IMR-90 (cell line): ENCODE data around the gene CDH13. TPM values are rescaled to one million over a fixed set of nuclear protein-coding genes. Genes with fewer than 3 reads are reported as not detected.

Experiments
- ATAC-seq: fragments of 200-7000 bp; cut with Tn5 transposase; 2 replicates; pipeline ENCODE4 v1.9.1; 2020; ENCODE audit warnings: low read depth, mild to moderate bottlenecking, moderate library complexity
- BruUV-seq: library from RNA; stranded (reverse); fragments of 400-500 nt; replicated peaks from 2 replicates; lab custom pipeline; 2021; lab: Mats Ljungman, UMichigan
- CTCF ChIA-PET: fragments of 300-600 bp; formaldehyde crosslinking; extraction: SDS; loops from one replicate; lab custom pipeline; 2021; ENCODE audit warnings: antibody characterized with exemption; lab: Yijun Ruan, JAX
- POLR2A ChIA-PET: fragments of 300-600 bp; sonication (Branson Sonifier 250); formaldehyde crosslinking; loops from one replicate; lab custom pipeline; 2022; ENCODE audit warnings: antibody characterized with exemption; ENCODE audit not compliant: unreplicated experiment; lab: Charles Lee
- DNase-seq: peaks from one replicate; pipeline ENCODE4 v3.0.0; 2013
- H2AFZ ChIP-seq: replicated peaks from 2 replicates; pipeline ENCODE3; 2013; ENCODE audit warnings: low read length, mild to moderate bottlenecking; ENCODE audit not compliant: poor library complexity
- H2AK5ac ChIP-seq: 2 replicates; pipeline ENCODE4 v1.6.1; 2013; ENCODE audit warnings: low read depth, low read length, inconsistent platforms
- H2AK9ac ChIP-seq: replicated peaks from 2 replicates; pipeline ENCODE3; 2013; ENCODE audit warnings: mild to moderate bottlenecking, low read depth, low read length, moderate library complexity; ENCODE audit not compliant: poor library complexity
- H2BK120ac ChIP-seq: 2 replicates; pipeline ENCODE4 v1.6.1; 2013; ENCODE audit warnings: low read depth, low read length, inconsistent platforms
- H2BK15ac ChIP-seq: 3 replicates; pipeline ENCODE4 v1.6.1; 2013; ENCODE audit warnings: low read depth, low read length, inconsistent platforms
- H2BK20ac ChIP-seq: 2 replicates; pipeline ENCODE4 v1.6.1; 2013; ENCODE audit warnings: low read depth, mild to moderate bottlenecking, inconsistent platforms, low read length, moderate library complexity
- H2BK5ac ChIP-seq: 2 replicates; pipeline ENCODE4 v1.6.1; 2013; ENCODE audit warnings: mild to moderate bottlenecking, low read depth, low read length, inconsistent platforms; ENCODE audit not compliant: poor library complexity, severe bottlenecking
- H3K14ac ChIP-seq: replicated peaks from 2 replicates; pipeline ENCODE4 v1.6.1; 2013; ENCODE audit warnings: low read depth, low read length, inconsistent platforms
- H3K18ac ChIP-seq: 2 replicates; pipeline ENCODE4 v1.6.1; 2013; ENCODE audit warnings: low read depth, low read length, control low read depth
- H3K23ac ChIP-seq: 2 replicates; pipeline ENCODE4 v1.6.1; 2013; ENCODE audit warnings: low read depth, low read length, inconsistent platforms
- H3K27ac ChIP-seq: 2 replicates; pipeline ENCODE4 v1.5.1; 2013; ENCODE audit warnings: mild to moderate bottlenecking, control low read depth, low read length; ENCODE audit not compliant: insufficient read depth
- H3K27me3 ChIP-seq: 2 replicates; pipeline ENCODE4 v1.6.1; 2013; ENCODE audit warnings: low read length; ENCODE audit not compliant: control insufficient read depth, insufficient read depth
- H3K36me3 ChIP-seq: 2 replicates; pipeline ENCODE4 v1.6.1; 2013; ENCODE audit warnings: low read length, mixed read lengths; ENCODE audit not compliant: control insufficient read depth, insufficient read depth
- H3K4ac ChIP-seq: 2 replicates; pipeline ENCODE4 v1.6.1; 2013; ENCODE audit warnings: low read depth, low read length, inconsistent platforms
- H3K4me1 ChIP-seq: 2 replicates; pipeline ENCODE4 v1.6.1; 2013; ENCODE audit warnings: low read length, mixed read lengths; ENCODE audit not compliant: control insufficient read depth, insufficient read depth
- H3K4me2 ChIP-seq: 2 replicates; pipeline ENCODE4 v1.6.1; 2013; ENCODE audit warnings: low read depth, mild to moderate bottlenecking, control low read depth, low read length, moderate library complexity
- H3K4me3 ChIP-seq: 2 replicates; pipeline ENCODE4 v1.5.1; 2013; ENCODE audit warnings: low read depth, mild to moderate bottlenecking, control low read depth, low read length, moderate library complexity; ENCODE audit not compliant: insufficient read depth
- H3K56ac ChIP-seq: 2 replicates; pipeline ENCODE4 v1.6.1; 2013; ENCODE audit warnings: low read length, inconsistent platforms; ENCODE audit not compliant: insufficient read depth; ENCODE audit errors: extremely low read depth
- H3K79me1 ChIP-seq, 2 experiments: 2 replicates each; pipeline ENCODE4 v1.6.1; 2013; ENCODE audit warnings: low read length in 2 of 2, inconsistent platforms in 1 of 2, low read depth in 1 of 2
- H3K9ac ChIP-seq: 2 replicates; pipeline ENCODE4 v1.6.1; 2013; ENCODE audit warnings: low read depth, low read length, control low read depth
- H3K9me1 ChIP-seq: 2 replicates; pipeline ENCODE4 v1.6.1; 2013; ENCODE audit warnings: low read length, inconsistent platforms; ENCODE audit not compliant: insufficient read depth
- H3K9me3 ChIP-seq: 2 replicates; pipeline ENCODE4 v1.6.1; 2013; ENCODE audit warnings: low read length; ENCODE audit not compliant: control insufficient read depth, insufficient read depth
- H4K20me1 ChIP-seq: 2 replicates; pipeline ENCODE4 v1.6.1; 2013; ENCODE audit warnings: low read length, inconsistent platforms; ENCODE audit not compliant: insufficient read depth
- H4K5ac ChIP-seq: 2 replicates; pipeline ENCODE4 v1.6.1; 2013; ENCODE audit warnings: mild to moderate bottlenecking, low read depth, low read length, control low read depth
- H4K8ac ChIP-seq, 2 experiments: 2 replicates each; pipeline ENCODE4 v1.6.1; 2013; ENCODE audit warnings: low read depth in 2 of 2, low read length in 2 of 2, control low read depth in 1 of 2, inconsistent platforms in 1 of 2
- H4K91ac ChIP-seq: 2 replicates; pipeline ENCODE4 v1.6.1; 2013; ENCODE audit warnings: low read depth, low read length, inconsistent platforms; ENCODE audit not compliant: insufficient read depth
- BHLHE40 ChIP-seq: fragments of 150-350 bp; IDR thresholded peaks from 2 replicates; pipeline ENCODE4 v1.6.1; 2016; ENCODE audit warnings: mild to moderate bottlenecking, low read depth, low read length
- CEBPB ChIP-seq: IDR thresholded peaks from 2 replicates; pipeline ENCODE4 v1.6.1; 2012; ENCODE audit warnings: low read depth, low read length, improper control_type of control experiment
- FOS ChIP-seq: fragments of 150-350 bp; IDR thresholded peaks from 2 replicates; pipeline ENCODE4 v1.6.1; 2016; ENCODE audit warnings: low read depth, low read length
- MXI1 ChIP-seq: IDR thresholded peaks from 2 replicates; pipeline ENCODE4 v1.6.1; 2012; ENCODE audit warnings: low read depth, mild to moderate bottlenecking, low read length, moderate library complexity, borderline replicate concordance
- POLR2A ChIP-seq: IDR thresholded peaks from 2 replicates; pipeline ENCODE4 v1.6.1; 2012; ENCODE audit warnings: mild to moderate bottlenecking, low read depth, low read length
- RAD21 ChIP-seq: IDR thresholded peaks from 2 replicates; pipeline ENCODE4 v1.6.1; 2012; ENCODE audit warnings: low read length, improper control_type of control experiment
- RCOR1 ChIP-seq: IDR thresholded peaks from 2 replicates; pipeline ENCODE4 v1.6.1; 2012; ENCODE audit warnings: mild to moderate bottlenecking, low read length, improper control_type of control experiment; ENCODE audit not compliant: insufficient replicate concordance
- SMC3 ChIP-seq: fragments of 150-350 bp; IDR thresholded peaks from 2 replicates; pipeline ENCODE4 v1.6.1; 2016; ENCODE audit warnings: low read depth, mild to moderate bottlenecking, antibody characterized with exemption, low read length, moderate library complexity
- WGBS, 2 experiments: methylation state at CpG; one replicate each; pipeline versions ENCODE4 v1.1.5 to v1.1.7; 2013; ENCODE audit warnings: missing lambda C conversion rate in 2 of 2; ENCODE audit not compliant: insufficient read length in 1 of 2; ENCODE audit errors: extremely low coverage in 2 of 2; 5-methylcytosine and 5-hydroxymethylcytosine counted together
- dilution Hi-C: fragments of 300-500 bp; cut with HindIII; formaldehyde crosslinking; loops from one replicate; pipeline ENCODE4 v1.14.3; 2018; ENCODE audit warnings: low sequenced_read_pairs; ENCODE audit not compliant: unreplicated experiment
- in situ Hi-C: fragments of 300-500 bp; cut with MboI; formaldehyde crosslinking; loops from 3 replicates; pipeline ENCODE4 v1.14.3; 2019; ENCODE audit warnings: low sequenced_read_pairs, inconsistent platforms, mixed read lengths
- intact Hi-C: fragments of 100-400 bp; cut with micrococcal nuclease; formaldehyde crosslinking; loops from 2 replicates; pipeline ENCODE4 v1.10.0; 2022
- polyA plus RNA-seq, 3 experiments: library from polyadenylated mRNA; depleted of rRNA; stranded (reverse); fragments of >200 nt; gene quantifications; 2 replicates each; pipeline ENCODE4 v1.2.3, GENCODE V29; 2012; ENCODE audit warnings: low replicate concordance in 1 of 3
- total RNA-seq: library from RNA; depleted of rRNA; stranded (reverse); fragments of >200 nt; gene quantifications from 2 replicates; pipeline ENCODE4 v1.2.3, GENCODE V29; 2012
- TF ChIP-seq, protein P1 (sequence below): fragments of 150-350 bp; IDR thresholded peaks from 2 replicates; pipeline ENCODE4 v1.6.1; 2016; ENCODE audit warnings: low read depth, mild to moderate bottlenecking, low read length, moderate library complexity, borderline replicate concordance

The CDH13 gene
- total and polyA plus RNA-seq, 2 of the 4 experiments (the other 2 are of a cell fraction), result 61.6 to 74.7 TPM

DNA sequence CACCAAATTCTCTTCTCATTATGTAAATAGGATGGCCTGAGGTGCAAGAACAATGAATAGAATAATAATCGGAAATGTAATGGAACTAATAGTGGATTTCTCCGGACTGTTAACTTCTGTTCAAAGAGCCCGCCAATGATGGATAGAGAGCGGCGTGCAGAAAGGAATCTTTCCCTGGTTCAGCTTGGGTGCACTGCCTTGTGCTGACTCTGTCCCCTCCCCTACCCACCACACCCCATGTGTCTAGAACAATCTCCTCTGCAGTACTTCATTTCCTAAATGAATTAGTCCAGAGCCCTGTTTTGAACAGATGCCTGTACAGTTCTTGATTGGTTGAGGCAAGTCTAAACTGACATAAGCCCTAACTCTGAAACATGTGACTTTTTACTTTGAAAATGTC is 125.4 kb downstream of the CDH13 start:
- Histone ChIP-seq H3K4me3 (no peak overlapping the region), H3K27ac (no peak overlapping the region), H4K5ac (no peak overlapping the region), H3K14ac (no peak overlapping the region), H2BK15ac (no peak overlapping the region), H4K91ac (no peak overlapping the region), H2AFZ (no peak overlapping the region), H3K9me1 (peaks cover 10% of the 10 kb centered on the region; the same call in 1 of the 2 replicates), H3K4me2 (no peak overlapping the region), H2BK20ac (no peak overlapping the region), H2BK5ac (no peak overlapping the region), H3K56ac (no peak overlapping the region), H3K9ac (no peak overlapping the region), H4K20me1 (no peaks in the 10 kb centered on the region), H3K9me3 (no peaks in the 10 kb centered on the region), H2AK5ac (no peak overlapping the region), H4K8ac (no peak overlapping the region), H2AK9ac (no peak overlapping the region), H2BK120ac (no peak overlapping the region), H3K23ac (no peak overlapping the region), H3K18ac (no peak overlapping the region), H3K36me3 (no peaks in the 10 kb centered on the region), H3K79me1 (peaks cover 5 to 55% of the 10 kb centered on the region in 2 experiments; a peak in 3 of 4 replicates), H3K4ac (no peak overlapping the region), H3K4me1 (peaks cover 8% of the 10 kb centered on the region), H3K27me3 (no peaks in the 10 kb centered on the region)
- POLR2A ChIA-PET, result no interaction called here
- intact Hi-C loops, result no loop called here
- no peak for TF ChIP-seq POLR2A
- no peak for TF ChIP-seq SMC3
- TF ChIP-seq RAD21, result no peak
- no peak for TF ChIP-seq RCOR1
- no peak for TF ChIP-seq MXI1
- TF ChIP-seq, protein P1, sequence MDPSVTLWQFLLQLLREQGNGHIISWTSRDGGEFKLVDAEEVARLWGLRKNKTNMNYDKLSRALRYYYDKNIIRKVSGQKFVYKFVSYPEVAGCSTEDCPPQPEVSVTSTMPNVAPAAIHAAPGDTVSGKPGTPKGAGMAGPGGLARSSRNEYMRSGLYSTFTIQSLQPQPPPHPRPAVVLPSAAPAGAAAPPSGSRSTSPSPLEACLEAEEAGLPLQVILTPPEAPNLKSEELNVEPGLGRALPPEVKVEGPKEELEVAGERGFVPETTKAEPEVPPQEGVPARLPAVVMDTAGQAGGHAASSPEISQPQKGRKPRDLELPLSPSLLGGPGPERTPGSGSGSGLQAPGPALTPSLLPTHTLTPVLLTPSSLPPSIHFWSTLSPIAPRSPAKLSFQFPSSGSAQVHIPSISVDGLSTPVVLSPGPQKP, result no peak
- no peak for TF ChIP-seq CEBPB
- no peak for TF ChIP-seq FOS
- no peak for TF ChIP-seq BHLHE40
- WGBS, 2 experiments, result 100% methylated on average over 1 of the region's 5 CpGs; no CpG with 5 or more reads in 1 of the 2 experiments
- ATAC-seq (no peak), DNase-seq (no peak)
- in situ Hi-C loops, result no loop called here
- dilution Hi-C loops, result no loop called here
- no TSS peak for BruUV-seq
- CTCF ChIA-PET, result interaction anchor here (0.6 kb wide), 1 partner anchor 183 kb away, joined by 9 read pairs; no protein-coding TSS in a partner anchor
